ENCODE results near the gene SCD.

The SCD gene

GRCh38 chr10:100319707-100320402 lies 27.2 kb upstream of the SCD start:
- TF ChIP-seq NFIC (IDR thresholded peaks at IDR 0.05) = no peak
- TF ChIP-seq RAD21 (IDR thresholded peaks at IDR 0.05; ENCODE audit: low read depth) = no peak
- no peak for TF ChIP-seq EP300 (IDR thresholded peaks at IDR 0.05; ENCODE audit: borderline replicate concordance)
- TF ChIP-seq, protein P1, sequence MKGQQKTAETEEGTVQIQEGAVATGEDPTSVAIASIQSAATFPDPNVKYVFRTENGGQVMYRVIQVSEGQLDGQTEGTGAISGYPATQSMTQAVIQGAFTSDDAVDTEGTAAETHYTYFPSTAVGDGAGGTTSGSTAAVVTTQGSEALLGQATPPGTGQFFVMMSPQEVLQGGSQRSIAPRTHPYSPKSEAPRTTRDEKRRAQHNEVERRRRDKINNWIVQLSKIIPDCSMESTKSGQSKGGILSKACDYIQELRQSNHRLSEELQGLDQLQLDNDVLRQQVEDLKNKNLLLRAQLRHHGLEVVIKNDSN (IDR thresholded peaks at IDR 0.05) = no peak
- no peak for TF ChIP-seq CEBPB (IDR thresholded peaks at IDR 0.05)

DNA sequence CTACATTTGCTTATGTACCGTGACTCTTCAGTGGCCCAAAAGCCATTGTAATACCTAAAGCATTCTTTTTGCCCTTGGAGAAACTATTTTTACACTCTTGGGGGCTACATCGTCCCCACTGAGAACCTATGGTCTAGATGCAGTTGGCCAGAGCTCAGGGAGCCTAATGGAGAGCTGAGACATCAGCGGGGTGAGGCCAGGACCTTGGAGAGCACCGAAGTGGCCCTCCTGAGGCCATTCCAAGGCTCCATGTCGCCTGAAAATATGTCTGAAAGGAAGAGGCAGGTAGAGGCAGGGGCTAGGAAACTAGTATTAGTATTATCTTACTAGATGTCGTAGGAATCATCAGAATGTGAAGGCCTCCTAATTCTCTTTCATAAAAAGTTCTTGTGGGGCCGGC lies 21.9 kb upstream of the SCD start:
- TF ChIP-seq YY1 (IDR thresholded peaks at IDR 0.05; ENCODE audit: low read depth) = peak; percentile 77
- peak; percentile 98 for TF ChIP-seq REST (IDR thresholded peaks at IDR 0.05; ENCODE audit: low read depth)
- no peak for TF ChIP-seq TAF1 (IDR thresholded peaks at IDR 0.05; ENCODE audit: low read depth)
- no peak for TF ChIP-seq TCF12 (IDR thresholded peaks at IDR 0.05; ENCODE audit: low read depth)
- no peak for TF ChIP-seq EP300 (IDR thresholded peaks at IDR 0.05; ENCODE audit: borderline replicate concordance)
- peak; percentile 60 for TF ChIP-seq TEAD4 (IDR thresholded peaks at IDR 0.05)
- TF ChIP-seq, protein P2, sequence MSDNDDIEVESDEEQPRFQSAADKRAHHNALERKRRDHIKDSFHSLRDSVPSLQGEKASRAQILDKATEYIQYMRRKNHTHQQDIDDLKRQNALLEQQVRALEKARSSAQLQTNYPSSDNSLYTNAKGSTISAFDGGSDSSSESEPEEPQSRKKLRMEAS (IDR thresholded peaks at IDR 0.05) = peak; percentile 25; the same call in 1 of the 2 replicates
- 0 out of 2 replicates have a peak, but pooled peaks have one; percentile 0 for TF ChIP-seq EGR1 (IDR thresholded peaks at IDR 0.05)
- TF ChIP-seq ZBTB7A (IDR thresholded peaks at IDR 0.05; ENCODE audit: low read depth) = no peak

- TF ChIP-seq TEAD4 (IDR thresholded peaks at IDR 0.05) (no peak), EGR1 (IDR thresholded peaks at IDR 0.05) (no peak), ZBTB7A (IDR thresholded peaks at IDR 0.05; ENCODE audit: low read depth) (no peak)
These were observed 19.9 kb upstream of the SCD start for GRCh38 chr10:100327007-100327717.

DNA sequence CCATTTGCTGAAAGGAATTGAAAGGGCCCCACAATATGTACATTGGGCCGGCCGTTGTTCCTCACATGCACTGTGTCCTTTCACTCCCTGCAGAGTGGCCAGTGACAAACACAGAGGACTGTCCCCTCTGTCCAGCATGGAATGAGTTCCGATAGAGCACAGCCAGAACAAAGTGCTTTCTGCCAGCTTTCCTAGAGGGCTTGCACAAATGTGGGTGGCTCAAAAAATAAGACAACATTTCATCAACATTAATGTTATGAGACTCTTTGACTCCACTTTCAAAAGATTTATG lies 19.4 kb upstream of the SCD start:
- TF ChIP-seq TEAD4 (IDR thresholded peaks at IDR 0.05) (no peak), RAD21 (IDR thresholded peaks at IDR 0.05; ENCODE audit: low read depth) (no peak), REST (IDR thresholded peaks at IDR 0.05; ENCODE audit: low read depth) (peak; percentile 31; the same call in 1 of the 2 replicates), FOXM1 (IDR thresholded peaks at IDR 0.05; ENCODE audit: borderline replicate concordance, low read depth) (no peak), YY1 (IDR thresholded peaks at IDR 0.05; ENCODE audit: low read depth) (no peak)

DNA sequence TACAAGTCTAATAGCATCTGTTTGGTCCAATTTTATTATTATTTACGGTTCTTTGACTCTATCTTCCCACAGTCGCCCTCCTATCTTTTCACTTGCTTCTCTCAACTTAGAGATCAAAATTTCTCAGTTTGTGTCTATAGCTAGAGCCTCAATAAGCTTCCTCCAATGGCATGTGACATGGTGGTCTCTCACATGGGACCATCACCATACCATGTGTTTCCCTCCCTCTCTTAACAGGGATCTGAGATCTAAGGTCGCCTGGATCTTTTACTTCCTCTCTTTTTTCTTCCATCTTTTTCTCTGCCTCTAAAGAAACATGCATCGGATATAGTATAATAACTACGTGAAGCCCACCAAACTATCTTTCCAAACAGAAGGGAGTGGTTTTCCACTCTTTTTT lies 18.8 kb upstream of the SCD start:
- no peak for TF ChIP-seq EP300 (IDR thresholded peaks at IDR 0.05; ENCODE audit: borderline replicate concordance)
- TF ChIP-seq RAD21 (IDR thresholded peaks at IDR 0.05; ENCODE audit: low read depth) = no peak
- no peak for TF ChIP-seq TEAD4 (IDR thresholded peaks at IDR 0.05)
- TF ChIP-seq ZBTB7A (IDR thresholded peaks at IDR 0.05; ENCODE audit: low read depth) = no peak
- no peak for TF ChIP-seq EGR1 (IDR thresholded peaks at IDR 0.05)
- TF ChIP-seq, protein P2 (IDR thresholded peaks at IDR 0.05) = no peak
- no peak for TF ChIP-seq FOXM1 (IDR thresholded peaks at IDR 0.05; ENCODE audit: borderline replicate concordance, low read depth)
- no peak for TF ChIP-seq NFIC (IDR thresholded peaks at IDR 0.05)
- no peak for TF ChIP-seq REST (IDR thresholded peaks at IDR 0.05; ENCODE audit: low read depth)
- no peak for TF ChIP-seq YY1 (IDR thresholded peaks at IDR 0.05; ENCODE audit: low read depth)
- TF ChIP-seq, protein P1 (IDR thresholded peaks at IDR 0.05) = no peak
- no peak for TF ChIP-seq CEBPB (IDR thresholded peaks at IDR 0.05)
- no peak for TF ChIP-seq CREB1 (IDR thresholded peaks at IDR 0.05; ENCODE audit: low read depth)
- no peak for TF ChIP-seq TCF12 (IDR thresholded peaks at IDR 0.05; ENCODE audit: low read depth)
- no peak for TF ChIP-seq TAF1 (IDR thresholded peaks at IDR 0.05; ENCODE audit: low read depth)
